CD4-positive, alpha-beta T cell treated with Interferon gamma for 1 hour (primary cell): ENCODE data around the gene COL5A1.

Experiments used
- DNase-seq: peaks from one replicate; pipeline ENCODE4 v3.0.0-alpha.2; 2020

COL5A1 gene

DNA sequence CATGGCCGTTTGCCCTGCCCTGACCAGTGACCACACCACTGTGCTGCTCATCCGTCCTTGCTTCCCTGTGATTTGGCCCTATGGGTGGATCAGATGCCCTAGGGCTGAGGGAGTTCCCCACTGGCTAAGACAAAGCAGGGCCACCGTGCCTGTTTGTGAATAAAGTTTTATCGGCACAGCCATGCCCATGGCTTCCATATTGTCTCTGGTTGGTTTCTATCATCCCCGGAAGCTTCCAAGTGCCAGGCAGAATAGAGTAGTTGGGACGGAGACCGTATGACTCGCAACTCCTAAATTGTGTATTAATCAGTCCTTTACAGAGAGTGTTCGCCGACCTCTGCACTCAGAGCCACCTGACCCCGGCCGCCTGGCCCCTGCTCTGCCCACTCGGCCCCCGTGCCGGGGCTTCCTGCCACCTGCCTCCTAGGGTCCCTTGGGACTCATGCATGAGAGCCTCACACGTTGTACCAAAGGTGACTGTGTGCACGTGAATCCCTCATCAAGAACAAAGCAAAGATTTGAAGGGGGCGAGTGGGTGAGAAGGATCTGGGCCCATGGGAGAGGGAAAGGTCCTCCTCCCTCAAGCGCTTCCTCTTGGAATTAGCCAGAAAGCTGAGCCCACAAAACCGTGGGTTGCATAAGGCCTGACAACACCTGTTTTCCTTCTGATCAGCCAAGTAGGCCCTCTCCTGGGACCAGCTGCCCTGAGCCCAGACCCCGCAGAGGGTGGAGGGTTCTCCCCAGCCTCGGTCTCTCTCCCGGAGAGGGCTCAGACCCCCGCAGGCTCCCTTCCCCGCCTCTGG, 227.3 kb downstream of the COL5A1 start:
- DNase-seq: no peak

DNA sequence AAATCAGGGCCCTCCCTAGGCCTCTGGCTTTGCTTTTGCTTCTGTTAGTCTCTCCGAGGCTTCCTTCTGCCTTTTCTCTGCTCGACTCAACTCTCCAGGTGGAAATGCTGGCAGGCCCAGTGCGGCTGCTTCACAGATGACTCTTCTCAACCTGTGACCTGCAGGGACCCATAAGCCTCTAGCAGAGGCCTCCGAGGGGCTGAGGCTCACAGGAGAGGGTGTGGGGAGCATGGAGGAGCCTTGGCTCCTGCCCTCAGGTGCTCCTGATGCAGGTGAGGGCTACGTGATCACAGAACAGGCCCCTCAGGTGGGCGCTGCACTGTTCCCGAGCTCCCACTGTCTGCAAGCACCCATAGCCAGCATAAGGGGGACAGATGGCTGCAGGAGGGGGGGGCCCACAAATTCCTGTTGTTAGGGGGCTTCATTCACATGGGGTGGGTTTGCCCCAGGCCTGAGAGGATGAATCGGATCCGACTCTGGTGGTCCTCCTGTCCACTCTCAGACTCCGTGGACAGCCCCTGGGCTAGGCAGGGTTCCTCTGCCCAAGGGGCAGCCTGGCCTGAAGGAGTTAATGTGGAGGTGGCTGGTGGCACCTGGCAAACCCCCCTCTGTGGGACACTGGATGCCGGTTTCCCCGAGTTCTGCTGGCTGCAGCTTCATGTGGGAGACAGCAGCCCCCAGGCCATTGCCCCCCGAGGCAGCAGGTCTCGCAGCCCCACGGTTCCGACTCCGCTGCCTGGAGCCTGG, 228.1 kb downstream of the COL5A1 start:
- no peak for DNase-seq

DNA sequence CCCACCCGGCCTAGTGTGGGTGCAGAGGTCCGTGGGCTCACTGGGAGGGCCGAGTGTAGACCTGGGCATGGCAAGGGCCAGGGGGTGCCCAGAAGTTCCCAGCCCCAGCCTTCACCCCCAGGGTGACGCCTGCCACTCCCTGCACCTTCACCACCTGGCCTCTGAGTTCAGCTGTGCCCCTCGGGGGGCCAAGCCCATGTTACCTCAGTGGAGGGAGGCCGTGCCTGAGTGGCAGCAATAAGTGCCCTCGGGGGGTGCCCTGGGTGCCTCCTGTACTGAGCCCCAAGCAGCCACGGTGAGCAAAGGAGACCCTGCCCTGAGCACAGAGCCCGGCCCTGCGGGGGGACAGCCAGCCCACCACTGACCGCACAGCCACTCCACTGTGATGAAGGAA, 228.7 kb downstream of the COL5A1 start:
- DNase-seq: no peak

DNA sequence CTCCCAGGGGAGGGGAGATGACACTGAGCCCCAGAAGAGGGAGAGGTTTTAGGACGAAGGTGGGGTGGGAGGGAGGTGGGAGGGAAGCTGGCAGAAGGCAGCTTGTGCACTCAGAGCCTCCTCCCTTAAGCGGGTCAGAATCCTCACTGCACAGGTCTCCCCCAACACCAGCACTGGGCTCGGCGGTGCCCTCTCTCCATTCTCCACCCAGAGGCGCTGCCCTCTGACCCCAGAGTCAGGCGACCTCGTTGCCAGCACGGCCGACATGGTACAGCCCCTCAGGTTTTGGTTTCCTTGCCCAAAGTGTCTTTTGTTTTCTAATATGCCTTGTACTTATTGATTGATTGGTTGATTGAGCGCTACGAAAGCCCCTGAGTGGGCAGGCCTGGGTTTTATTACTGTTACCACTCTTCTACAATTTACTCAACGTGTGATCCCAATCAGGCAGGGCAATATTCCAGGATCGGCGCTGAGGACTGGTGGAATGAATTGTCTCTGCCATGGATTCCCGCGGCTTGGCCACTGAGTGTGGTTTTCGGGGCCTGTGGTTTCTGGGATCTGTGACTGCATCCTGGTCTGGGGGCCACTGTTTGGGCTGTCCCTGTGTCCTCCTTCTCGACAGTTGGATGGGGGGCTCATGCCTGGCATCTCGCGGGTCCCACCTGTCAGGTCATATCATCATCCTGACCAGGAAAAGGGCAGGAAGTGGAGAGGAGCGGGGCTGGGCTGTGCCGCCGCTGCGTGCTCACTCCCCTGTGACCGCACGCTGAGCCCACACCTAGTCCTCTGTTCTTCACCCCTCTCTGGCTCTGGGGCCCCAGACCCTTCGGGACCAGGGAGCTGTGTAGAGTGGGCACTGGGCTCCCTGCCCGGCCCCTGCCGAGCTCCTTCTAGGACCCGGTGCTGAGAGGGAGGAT, 229.4 kb downstream of the COL5A1 start:
- no peak for DNase-seq

DNA sequence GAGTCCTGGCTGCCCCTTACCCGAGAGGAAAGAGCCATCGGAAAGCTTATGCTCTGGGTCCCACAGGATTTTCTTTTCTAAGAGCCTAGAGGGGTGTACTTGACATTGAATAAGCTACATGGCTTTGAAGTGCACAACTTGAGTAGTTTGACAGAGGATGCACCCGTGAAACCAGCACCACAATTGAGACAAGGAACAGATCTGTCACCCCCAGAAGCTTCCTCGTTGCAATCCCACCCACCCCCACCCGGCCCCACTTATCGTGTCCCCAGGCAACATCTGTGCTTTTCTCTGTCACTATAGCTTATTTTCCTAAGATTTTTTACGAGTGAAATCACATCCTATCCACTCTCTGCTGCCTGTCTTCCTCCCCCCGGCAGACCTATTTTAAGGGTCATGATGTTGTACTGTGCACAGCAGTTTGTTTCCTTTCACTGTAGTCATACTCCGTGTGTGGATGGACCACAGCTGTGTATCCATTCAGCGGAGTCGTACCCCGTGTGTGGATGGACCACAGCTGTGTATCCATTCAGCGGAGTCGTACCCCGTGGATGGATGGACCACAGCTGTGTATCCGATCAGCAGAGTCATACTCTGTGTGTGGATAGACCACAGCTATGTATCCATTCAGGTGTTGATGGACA, 230.2 kb downstream of the COL5A1 start:
- no peak for DNase-seq

DNA sequence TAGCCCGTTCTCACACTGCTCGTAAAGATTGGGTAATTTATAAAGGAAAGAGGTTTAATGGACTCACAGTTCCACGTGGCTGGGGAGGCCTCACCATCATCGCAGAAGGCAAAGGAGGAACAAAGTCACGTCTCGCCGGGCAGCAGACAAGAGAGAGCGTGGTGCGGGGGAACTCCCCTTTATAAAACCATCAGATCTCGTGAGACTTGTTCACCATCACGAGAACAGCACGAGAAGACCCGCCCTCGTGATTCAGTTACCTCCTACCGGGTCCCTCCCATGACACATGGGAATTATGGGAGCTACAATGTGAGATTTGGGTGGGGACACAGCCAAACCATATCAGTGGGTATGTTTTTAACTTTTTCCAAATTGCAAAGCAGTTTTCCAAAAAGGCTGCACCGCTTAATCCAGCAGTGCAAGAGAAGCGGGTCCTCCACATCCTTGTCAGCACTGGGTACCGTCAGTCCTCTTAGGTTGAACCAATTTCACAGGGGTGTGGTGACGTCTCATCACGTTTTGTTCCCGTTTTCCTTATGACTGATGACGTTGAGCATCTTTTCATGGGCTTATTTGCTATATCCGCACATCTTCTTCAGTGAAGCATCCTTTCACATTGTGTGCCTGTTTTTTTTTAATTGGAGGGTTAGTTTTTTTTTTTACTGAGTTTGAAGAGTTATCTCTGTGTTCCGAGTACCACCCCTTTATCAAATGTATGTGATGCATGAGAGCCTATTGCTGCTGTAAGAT, 231.1 kb downstream of the COL5A1 start:
- DNase-seq: no peak

DNA sequence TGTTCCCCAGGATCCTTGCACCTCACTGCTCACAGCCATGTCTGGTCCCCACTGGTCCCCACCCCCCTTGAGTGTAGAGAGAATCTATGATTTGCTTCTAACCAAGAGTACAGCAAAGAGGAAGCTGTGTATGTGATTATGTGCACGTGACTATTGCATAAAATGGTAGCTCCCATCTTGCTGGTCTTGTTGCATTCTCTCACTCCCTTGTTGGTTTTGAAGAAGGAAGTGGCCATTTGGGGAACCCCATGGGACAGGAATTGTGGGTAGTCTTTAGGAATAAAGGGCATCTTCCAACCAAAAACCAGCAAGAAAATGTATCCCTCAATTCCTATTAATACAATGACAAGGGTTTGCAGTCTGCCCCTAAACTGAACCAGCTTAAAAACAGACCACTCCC, 233.8 kb downstream of the COL5A1 start:
- DNase-seq: no peak

DNA sequence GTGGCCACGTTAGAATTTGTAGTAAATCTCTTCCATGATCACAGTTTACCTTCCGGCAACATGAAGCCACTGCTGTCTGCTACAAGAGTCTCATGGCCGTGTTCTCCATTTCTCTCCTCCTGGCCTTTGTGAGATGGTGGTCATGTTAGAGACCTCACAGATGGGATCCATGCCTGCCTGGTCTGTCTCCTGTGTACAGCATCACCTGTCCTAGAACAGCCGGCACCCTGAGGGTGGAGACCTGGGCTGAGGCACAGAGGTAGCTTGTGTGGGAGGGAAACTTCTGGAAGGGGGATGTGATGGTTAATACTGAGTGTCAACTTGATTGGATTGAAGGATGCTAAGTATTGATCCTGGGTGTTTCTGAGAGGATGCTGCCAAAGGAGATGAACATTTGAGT, 235.9 kb downstream of the COL5A1 start:
- DNase-seq: no peak

DNA sequence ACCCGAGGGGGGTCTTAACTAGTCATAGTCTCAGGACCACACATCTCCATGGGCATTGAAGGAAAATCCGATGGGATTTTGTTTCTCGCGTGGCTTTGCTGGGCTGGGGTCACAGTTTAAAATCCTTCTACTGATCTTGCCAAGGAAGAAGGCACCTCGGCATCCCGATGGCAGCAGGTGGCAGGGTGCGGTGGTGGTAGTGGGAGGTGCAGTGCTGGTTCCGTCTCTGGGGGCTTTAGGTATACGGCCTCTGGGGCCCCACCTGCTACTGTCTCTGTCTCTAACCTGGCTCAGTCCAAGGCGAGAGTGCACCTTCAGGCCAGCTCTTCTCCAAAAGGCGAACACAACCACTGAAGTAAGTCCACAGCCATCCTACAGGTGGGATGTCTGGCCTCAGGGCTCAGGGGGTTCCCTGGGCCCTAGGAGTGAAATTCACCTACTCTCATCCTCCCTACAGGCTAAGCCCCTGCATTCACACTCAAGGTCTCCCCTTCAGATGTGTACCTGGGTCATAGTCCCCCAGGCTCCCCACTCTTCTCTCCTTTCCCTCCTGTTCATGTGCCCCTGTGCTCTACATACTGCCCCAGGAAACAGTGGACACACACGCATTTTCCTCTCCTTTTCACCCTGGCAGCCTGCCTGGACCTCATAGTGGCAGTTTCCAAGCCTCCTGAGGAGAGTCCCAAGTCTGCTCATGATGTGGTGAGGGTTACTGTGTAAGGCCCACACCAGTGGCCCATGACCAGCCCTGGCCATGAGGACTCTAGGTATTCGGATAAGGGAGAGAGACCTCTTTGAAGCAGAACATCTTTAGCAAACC, 238.3 kb downstream of the COL5A1 start:
- no peak for DNase-seq

DNA sequence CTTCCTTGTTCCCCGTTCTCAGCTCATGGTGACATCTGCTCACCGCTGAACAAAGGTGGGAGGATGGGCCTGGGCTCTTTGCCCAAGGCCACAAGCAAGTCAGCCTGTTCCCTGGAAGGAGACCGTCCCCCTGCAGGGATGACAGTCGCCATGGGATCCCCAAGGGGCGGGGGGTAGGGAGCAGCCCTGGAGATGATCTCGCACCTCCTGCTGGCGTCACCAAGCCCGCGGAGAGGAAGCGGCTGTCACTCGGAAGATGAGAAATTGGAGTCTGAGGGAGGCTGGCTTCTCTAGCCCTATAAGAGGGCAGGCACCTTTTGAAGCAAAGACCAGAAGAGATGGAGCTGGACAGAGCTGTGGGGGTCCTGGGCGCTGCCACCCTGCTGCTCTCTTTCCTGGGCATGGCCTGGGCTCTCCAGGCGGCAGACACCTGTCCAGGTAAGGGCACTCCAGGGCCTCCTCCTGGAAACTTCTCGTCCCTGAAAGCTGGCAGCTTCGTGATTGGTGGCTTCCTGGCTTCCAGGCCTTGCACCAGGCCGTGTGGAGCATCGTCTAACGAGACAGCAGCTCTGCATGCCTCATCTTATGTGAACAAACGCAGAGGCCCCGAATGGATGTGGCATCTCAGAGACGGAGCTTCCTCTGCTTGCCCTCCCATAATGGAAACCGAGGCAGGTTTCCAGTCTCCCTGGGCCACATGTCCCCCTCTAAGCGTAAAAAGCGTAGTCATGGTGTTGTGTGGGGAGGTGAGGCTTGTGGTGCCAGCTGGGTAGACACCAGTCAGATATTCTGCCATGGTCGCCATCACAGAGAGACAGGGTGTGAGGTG, 239.1 kb downstream of the COL5A1 start, which contains the start of gene FCN2:
Gene FCN2 (plus strand): TSS at position 327 of the 829 bp plus-strand sequence. CDS start 12 bp downstream, at position 339.
- DNase-seq: no peak

DNA sequence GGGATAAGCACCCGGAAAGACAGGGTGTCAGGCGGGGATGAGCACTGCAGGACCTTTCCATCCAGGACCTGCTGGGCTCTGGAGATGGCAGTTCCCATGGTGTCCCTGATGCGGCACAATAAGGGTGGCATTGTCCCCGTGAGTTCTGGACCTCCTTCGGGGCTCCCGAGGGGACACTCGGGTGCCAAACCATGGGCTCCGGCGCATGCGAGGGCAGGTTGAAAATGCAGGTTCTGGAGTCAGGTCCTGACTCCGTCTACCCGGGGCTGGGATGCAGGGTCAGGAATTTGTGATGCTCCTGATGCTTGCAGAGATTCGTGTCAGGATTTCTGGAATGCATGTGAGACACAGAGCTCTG, 239.7 kb downstream of the COL5A1 start:
- DNase-seq: no peak

DNA sequence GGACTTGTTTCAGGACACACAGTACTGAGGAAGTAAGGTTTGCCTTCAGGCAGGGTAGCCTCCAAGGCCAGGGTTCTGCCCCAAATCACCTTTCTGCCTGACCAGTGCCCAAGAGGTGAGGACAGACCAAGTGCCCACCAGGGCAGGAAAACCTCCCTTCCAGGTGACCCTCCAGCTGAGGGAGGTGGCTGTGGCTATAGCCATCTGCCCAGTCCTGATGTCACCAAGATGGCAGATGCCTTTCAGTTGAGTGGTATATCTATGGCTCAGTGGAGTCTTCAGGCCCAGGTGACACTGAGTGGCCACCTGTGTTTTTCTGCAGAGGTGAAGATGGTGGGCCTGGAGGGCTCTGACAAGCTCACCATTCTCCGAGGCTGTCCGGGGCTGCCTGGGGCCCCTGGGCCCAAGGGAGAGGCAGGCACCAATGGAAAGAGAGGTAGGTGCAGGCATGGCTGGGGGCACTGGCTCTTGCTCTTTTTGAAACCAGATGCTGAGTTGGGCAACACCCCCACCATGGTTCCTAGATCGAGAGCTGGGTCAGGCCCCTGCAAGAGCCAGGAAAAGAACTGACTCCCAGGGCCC, 240.7 kb downstream of the COL5A1 start:
- no peak for DNase-seq

DNA sequence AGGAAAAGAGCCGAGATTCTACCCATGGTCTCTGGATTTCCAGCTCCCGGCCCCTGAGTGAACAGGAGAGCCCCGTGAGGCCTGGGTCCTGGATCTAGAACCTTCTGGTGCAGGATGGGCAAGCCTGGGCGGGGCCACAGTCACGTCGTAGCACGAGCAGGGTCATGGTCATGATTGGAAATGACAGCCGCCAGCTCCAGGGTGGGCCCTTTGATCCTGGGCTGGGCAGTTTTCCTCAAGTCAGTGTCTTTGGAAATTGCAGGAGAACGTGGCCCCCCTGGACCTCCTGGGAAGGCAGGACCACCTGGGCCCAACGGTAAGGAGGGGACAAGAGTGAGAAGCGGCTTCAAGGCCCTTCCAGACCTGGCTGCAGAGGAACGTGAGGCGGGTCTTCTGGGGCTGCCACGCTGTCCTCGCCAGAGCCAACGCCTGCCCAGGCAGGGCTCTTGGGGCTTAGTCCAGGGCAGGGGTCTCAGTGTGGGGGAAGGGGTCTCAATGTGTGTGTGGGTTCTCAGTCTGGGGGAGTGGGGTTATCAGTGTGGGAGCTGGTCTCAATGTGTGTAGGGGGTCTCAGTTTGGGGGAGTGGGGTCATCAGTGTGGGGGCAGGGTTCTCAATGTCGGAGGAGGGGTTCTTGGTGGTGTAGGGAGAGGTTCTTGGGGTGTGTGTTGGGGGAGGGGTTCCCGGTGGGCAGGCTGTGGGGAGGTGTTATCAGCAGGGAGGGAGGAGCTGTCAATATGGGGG, 241.6 kb downstream of the COL5A1 start:
- DNase-seq: no peak

DNA sequence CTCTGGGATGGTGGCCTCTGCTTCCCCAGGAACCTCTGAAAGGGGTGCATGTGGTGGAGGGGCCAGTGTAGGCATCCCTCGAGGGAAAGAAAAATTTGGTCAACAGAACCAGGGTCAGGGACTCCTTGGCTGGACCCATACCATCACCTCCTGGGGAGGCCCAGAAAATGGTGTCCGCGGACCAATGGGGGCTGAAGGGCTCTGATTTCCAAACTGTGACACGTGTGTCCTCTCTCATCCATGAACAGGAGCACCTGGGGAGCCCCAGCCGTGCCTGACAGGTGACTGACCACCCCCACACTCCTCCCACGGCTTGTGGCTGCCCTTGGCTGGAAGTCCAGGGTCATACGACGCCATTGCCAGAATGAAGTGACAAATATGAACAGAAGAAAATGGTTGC, 242.9 kb downstream of the COL5A1 start:
- no peak for DNase-seq

DNA sequence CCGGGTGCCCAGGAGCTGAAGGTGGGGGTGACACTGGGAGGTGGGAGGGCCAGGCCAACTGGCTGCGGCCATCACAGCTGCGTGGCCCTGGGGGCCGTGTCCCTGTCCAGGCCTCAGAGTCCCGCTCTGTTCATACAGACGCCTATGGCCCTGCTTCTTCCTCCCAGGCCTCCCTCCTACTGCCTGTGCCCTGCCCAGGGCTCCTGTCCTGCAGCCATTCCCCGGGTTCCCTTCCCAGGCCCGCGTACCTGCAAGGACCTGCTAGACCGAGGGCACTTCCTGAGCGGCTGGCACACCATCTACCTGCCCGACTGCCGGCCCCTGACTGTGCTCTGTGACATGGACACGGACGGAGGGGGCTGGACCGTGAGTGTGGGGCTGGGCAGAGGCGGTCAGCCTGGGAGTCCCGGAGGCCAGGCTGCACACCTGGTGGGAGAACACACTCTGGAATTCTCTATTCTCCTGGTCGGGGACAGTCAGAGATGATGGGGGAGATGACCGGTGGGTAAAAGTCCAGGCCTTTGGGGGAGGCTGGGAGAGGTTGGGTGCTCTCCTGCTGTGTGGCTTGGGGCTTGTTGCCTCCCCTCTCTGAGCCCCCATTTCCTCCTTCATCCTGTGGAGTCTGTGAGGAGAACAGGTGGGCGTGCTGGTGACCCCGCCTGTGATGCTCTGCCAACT, 243.5 kb downstream of the COL5A1 start:
- no peak for DNase-seq

DNA sequence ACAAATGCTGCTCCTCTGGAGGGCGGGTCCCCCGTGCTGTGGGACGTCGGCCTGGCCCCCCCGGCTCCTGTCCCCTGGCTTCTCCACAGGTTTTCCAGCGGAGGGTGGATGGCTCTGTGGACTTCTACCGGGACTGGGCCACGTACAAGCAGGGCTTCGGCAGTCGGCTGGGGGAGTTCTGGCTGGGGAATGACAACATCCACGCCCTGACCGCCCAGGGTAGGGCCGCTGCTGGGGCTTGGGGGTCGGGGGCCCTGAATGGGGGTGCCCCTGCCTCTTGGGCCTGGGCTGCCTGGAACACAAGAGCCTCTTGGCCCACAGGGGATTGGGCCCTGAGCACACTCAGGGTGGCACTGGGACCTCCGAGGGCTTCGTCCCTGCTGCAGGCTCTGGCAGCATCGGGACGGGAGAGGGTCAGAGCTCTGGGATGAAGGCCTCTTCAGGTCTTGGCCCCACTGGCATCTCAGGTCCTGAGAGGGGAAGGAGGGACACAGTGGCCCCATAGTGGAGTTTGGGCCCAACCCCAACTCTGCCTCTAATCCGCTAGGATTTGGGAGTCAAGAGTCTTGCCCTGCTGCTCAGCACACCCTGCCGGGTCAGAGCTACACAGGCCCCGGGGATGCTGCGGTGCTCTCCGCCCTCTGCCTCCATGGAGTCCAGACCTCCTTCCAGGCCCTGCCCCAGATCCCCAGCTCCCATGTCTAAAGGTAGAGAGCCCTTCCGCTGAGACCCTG, 244.2 kb downstream of the COL5A1 start:
- DNase-seq: no peak

DNA sequence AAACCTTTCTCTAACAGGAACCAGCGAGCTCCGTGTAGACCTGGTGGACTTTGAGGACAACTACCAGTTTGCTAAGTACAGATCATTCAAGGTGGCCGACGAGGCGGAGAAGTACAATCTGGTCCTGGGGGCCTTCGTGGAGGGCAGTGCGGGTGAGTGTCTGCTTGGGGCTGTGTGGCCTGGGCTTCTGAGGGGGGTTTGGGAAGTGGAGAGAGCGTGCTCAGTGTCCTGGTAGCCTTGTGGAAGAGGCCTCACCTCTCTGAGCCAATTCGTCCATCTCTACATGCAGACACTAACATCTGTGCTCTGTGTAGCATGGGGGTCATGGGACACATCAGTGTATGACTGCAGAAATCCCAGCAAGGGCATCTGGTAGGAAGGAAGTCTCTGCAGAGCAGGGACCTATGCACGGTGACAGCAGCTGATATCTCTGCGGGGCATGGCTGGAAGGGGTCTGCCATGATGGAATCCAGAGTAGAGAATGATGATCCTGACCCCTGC, 244.9 kb downstream of the COL5A1 start:
- no peak for DNase-seq

DNA sequence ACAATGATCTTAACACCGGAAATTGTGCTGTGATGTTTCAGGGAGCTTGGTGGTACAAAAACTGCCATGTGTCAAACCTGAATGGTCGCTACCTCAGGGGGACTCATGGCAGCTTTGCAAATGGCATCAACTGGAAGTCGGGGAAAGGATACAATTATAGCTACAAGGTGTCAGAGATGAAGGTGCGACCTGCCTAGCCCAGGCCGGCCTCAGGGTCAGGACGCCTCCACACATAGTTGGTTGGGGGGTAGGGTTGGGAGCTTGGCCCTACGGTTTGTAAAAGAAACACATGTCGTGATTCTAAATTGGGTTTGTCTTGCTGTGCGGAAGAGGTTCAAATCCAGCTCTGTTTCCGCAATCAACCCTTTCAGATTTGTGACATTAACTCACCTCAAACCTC, 245.6 kb downstream of the COL5A1 start:
- no peak for DNase-seq
